IPS DF 6.9 (cell line): ENCODE measurements around the gene PTPRN2.

ENCODE experiments used
- DNase-seq: peaks from one replicate; pipeline ENCODE4 v3.0.0-alpha.2; 2013; ENCODE audit warnings: low read depth, low spot score
- H3K27ac ChIP-seq: one replicate; pipeline ENCODE4 v1.5.1; 2013; ENCODE audit warnings: low read length, control low read depth
- H3K27me3 ChIP-seq: 2 replicates; pipeline ENCODE4 v1.6.1; 2013; ENCODE audit warnings: mild to moderate bottlenecking, low read length; ENCODE audit not compliant: control insufficient read depth, insufficient read depth
- H3K36me3 ChIP-seq: 2 replicates; pipeline ENCODE4 v1.6.1; 2013; ENCODE audit warnings: low read length; ENCODE audit not compliant: control insufficient read depth, insufficient read depth
- H3K4me1 ChIP-seq: 2 replicates; pipeline ENCODE4 v1.6.1; 2013; ENCODE audit warnings: low read length; ENCODE audit not compliant: control insufficient read depth, insufficient read depth
- H3K4me3 ChIP-seq: 2 replicates; pipeline ENCODE4 v1.5.1; 2013; ENCODE audit warnings: mild to moderate bottlenecking, low read length
- H3K9me3 ChIP-seq: 2 replicates; pipeline ENCODE4 v1.6.1; 2013; ENCODE audit warnings: low read length, inconsistent platforms; ENCODE audit not compliant: control insufficient read depth, insufficient read depth
- WGBS: extraction: QIAGEN DNeasy Blood & Tissue Kit; methylation state at CpG from one replicate; pipeline ENCODE4 v1.1.7; 2013; ENCODE audit warnings: mixed read lengths, missing lambda C conversion rate; ENCODE audit not compliant: insufficient read length, insufficient coverage; 5-methylcytosine and 5-hydroxymethylcytosine counted together

Gene PTPRN2

DNA sequence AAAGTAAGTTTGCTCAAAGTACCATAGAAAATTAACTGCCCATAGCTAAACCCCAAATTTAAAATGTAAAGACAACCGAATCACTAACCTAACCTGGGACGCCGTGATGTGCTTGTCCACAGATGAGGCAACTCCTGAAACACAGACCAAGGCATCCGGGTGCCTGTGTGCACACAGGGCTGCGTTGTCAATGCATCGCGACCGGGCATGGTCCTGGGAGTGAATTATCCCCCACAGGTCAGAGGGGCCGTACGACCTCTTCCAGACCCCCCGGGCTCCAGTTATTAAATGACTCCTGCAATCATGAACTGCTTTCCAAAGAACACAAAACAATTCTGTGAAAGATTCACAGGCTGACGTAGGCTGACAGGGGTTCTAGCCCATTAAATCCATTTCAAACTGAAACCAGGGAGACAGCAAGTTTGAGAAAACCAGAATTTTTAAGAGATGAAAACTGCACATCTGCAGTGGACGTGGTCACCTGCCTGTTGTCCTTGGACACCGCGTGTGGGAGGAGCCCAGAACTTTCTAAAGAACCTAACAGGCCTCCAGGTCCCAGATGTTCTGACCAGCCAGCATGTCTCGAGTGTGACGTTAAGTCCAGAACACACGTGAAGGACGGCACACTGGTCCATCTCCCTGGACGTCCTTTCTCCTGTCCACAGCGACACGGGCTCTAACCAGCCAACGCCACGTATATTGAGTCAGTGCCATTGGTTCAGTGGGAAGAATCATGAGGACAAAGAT, 953.0 kb downstream of the PTPRN2 start:
- WGBS: no CpG with 5 or more reads among the region's 24 CpGs
- H3K27me3 ChIP-seq: no peaks in the 10 kb centered on the region; the same call in 1 of the 2 replicates
- no peak overlapping the region for H3K27ac ChIP-seq
- H3K4me3 ChIP-seq: no peak overlapping the region
- no peaks in the 10 kb centered on the region for H3K36me3 ChIP-seq
- H3K4me1 ChIP-seq: no peaks in the 10 kb centered on the region
- peaks cover 19% of the 10 kb centered on the region for H3K9me3 ChIP-seq
- no peak for DNase-seq

- no peaks in the 10 kb centered on the region for H3K36me3 ChIP-seq
- no peak overlapping the region for H3K4me3 ChIP-seq
- no peak for DNase-seq
- H3K27ac ChIP-seq: no peak overlapping the region
- H3K4me1 ChIP-seq: no peaks in the 10 kb centered on the region
- H3K27me3 ChIP-seq: no peaks in the 10 kb centered on the region; the same call in 1 of the 2 replicates
- no CpG with 5 or more reads among the region's 21 CpGs for WGBS
- H3K9me3 ChIP-seq: peaks cover 17% of the 10 kb centered on the region
These were observed 954.0 kb downstream of the PTPRN2 start for GRCh38 chr7:157633465-157634185.

GRCh38 chr7:157630301-157630853, 957.2 kb downstream of the PTPRN2 start:
- no peaks in the 10 kb centered on the region; the same call in 1 of the 2 replicates for H3K27me3 ChIP-seq
- no peak overlapping the region; the same call in 1 of the 2 replicates for H3K4me3 ChIP-seq
- no peaks in the 10 kb centered on the region for H3K4me1 ChIP-seq
- no peaks in the 10 kb centered on the region for H3K36me3 ChIP-seq
- WGBS: no CpG with 5 or more reads among the region's 16 CpGs
- H3K27ac ChIP-seq: no peak overlapping the region
- peaks cover 29% of the 10 kb centered on the region for H3K9me3 ChIP-seq
- no peak for DNase-seq

DNA sequence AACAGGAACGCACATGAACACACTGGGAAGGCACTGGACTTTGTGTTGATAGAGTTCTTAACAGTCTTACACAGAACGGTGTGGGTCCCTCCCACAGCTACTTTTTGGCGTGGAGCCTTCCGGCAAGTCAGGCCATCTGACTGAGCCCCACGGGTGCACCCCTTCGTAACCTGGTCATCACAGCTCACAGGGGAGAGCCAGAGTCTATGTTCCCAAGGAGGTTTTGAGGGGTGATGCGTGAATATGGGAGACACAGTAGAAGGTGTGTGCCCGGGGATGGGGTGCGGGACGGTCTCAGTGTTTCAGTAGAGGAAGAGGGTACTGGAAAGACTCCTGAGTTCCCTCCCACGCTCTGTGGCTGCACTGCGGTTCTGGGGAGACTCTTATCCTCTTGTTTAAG, 959.2 kb downstream of the PTPRN2 start:
- H3K9me3 ChIP-seq: peaks cover 27% of the 10 kb centered on the region
- no peaks in the 10 kb centered on the region for H3K4me1 ChIP-seq
- no CpG with 5 or more reads among the region's 12 CpGs for WGBS
- no peak overlapping the region for H3K4me3 ChIP-seq
- H3K27ac ChIP-seq: no peak overlapping the region
- H3K36me3 ChIP-seq: no peaks in the 10 kb centered on the region
- no peaks in the 10 kb centered on the region; the same call in 1 of the 2 replicates for H3K27me3 ChIP-seq
- DNase-seq: no peak

DNA sequence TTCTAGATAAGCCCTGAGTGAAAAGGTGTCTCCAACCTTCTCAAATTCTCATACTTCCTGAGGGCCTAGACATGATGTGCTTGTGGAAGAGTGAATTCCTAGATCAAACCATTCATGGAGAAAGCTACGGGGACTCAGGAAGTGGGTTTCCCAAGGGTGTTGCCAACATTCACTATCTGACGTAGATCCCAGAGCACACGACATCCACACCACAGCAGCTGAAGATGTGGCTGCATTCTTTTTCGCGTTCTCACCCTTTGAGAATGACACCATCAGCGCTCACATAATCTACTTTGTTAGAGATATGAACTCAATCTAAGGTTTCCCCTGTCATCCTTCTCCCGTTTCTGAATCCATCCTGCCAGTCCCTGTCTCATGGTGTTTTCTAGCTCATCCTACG, 960.0 kb downstream of the PTPRN2 start:
- Histone ChIP-seq H3K4me1 (no peaks in the 10 kb centered on the region), H3K36me3 (no peaks in the 10 kb centered on the region; the same call in 1 of the 2 replicates), H3K4me3 (no peak overlapping the region), H3K9me3 (peaks cover 30% of the 10 kb centered on the region), H3K27me3 (no peaks in the 10 kb centered on the region; the same call in 1 of the 2 replicates), H3K27ac (no peak overlapping the region)
- no CpG with 5 or more reads among the region's 8 CpGs for WGBS
- no peak for DNase-seq

DNA sequence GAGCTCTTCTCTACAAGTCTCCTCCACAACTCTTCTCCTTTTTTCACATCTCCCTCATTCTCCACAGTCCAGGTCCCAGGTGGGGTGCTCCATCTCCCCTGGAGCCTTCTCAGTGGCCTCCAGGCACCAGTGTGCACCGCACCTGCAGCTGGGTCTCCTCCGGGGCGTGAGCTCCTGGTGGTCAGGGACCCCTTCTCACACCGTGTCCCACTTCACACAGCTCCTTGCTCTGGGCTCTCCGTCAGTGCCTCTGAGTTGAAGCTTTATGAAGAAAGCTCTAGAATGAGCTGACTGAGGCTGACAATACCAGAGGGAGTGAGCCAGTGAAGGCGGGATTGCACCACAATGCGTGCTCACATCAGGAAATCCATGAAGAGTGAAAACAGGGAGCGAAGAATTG, 960.6 kb downstream of the PTPRN2 start:
- Histone ChIP-seq H3K4me3 (no peak overlapping the region), H3K9me3 (peaks cover 36% of the 10 kb centered on the region), H3K4me1 (no peaks in the 10 kb centered on the region; the same call in 1 of the 2 replicates), H3K27me3 (no peaks in the 10 kb centered on the region; the same call in 1 of the 2 replicates), H3K36me3 (no peaks in the 10 kb centered on the region; the same call in 1 of the 2 replicates), H3K27ac (no peak overlapping the region)
- no CpG with 5 or more reads among the region's 8 CpGs for WGBS
- no peak for DNase-seq

GRCh38 chr7:157625973-157626742, 961.5 kb downstream of the PTPRN2 start:
- no peaks in the 10 kb centered on the region; the same call in 1 of the 2 replicates for H3K4me1 ChIP-seq
- WGBS: no CpG with 5 or more reads among the region's 11 CpGs

GRCh38 chr7:157623556-157623955, 964.1 kb downstream of the PTPRN2 start:
- no peak for DNase-seq
- Histone ChIP-seq H3K27ac (no peak overlapping the region), H3K27me3 (no peaks in the 10 kb centered on the region), H3K9me3 (peaks cover 37% of the 10 kb centered on the region), H3K4me3 (no peak overlapping the region), H3K36me3 (no peaks in the 10 kb centered on the region; the same call in 1 of the 2 replicates), H3K4me1 (no peaks in the 10 kb centered on the region; the same call in 1 of the 2 replicates)
- no CpG with 5 or more reads among the region's 7 CpGs for WGBS

More at GRCh38 chr7:157625973-157626742, 961.5 kb downstream of the PTPRN2 start:
- no peak for DNase-seq
- Histone ChIP-seq H3K9me3 (peaks cover 42% of the 10 kb centered on the region), H3K36me3 (no peaks in the 10 kb centered on the region; the same call in 1 of the 2 replicates), H3K4me3 (no peak overlapping the region), H3K27ac (no peak overlapping the region), H3K27me3 (no peaks in the 10 kb centered on the region; the same call in 1 of the 2 replicates)

GRCh38 chr7:157622408-157623205, 965.0 kb downstream of the PTPRN2 start:
- H3K27ac ChIP-seq: no peak overlapping the region
- WGBS: no CpG with 5 or more reads among the region's 28 CpGs
- peaks cover 33% of the 10 kb centered on the region for H3K9me3 ChIP-seq
- no peaks in the 10 kb centered on the region; the same call in 1 of the 2 replicates for H3K36me3 ChIP-seq
- H3K27me3 ChIP-seq: no peaks in the 10 kb centered on the region
- H3K4me1 ChIP-seq: no peaks in the 10 kb centered on the region; the same call in 1 of the 2 replicates
- H3K4me3 ChIP-seq: peak overlapping the region; percentile 21; the same call in 1 of the 2 replicates
- DNase-seq: no peak
